Measurements from ENCODE around the gene GABRD. TPM values are rescaled to one million over a fixed set of nuclear protein-coding genes. Genes with fewer than 3 reads are reported as not detected.
"Not testable (repeated sequence)": the region's sequence is repeated elsewhere in the genome, so short reads cannot be mapped to it uniquely, and the experiment has no call there.

GABRD gene
- total RNA-seq, 1 donor from 2014 or later, result not detected

GRCh38 chr1:1973716-1974642 is 45.2 kb upstream of the GABRD start:
- H3K4me3 ChIP-seq (ENCODE audit: low read depth, low read length), result no peak overlapping the region
- DNase-seq (ENCODE audit: low read depth), result no peak
- TF ChIP-seq, protein P1, sequence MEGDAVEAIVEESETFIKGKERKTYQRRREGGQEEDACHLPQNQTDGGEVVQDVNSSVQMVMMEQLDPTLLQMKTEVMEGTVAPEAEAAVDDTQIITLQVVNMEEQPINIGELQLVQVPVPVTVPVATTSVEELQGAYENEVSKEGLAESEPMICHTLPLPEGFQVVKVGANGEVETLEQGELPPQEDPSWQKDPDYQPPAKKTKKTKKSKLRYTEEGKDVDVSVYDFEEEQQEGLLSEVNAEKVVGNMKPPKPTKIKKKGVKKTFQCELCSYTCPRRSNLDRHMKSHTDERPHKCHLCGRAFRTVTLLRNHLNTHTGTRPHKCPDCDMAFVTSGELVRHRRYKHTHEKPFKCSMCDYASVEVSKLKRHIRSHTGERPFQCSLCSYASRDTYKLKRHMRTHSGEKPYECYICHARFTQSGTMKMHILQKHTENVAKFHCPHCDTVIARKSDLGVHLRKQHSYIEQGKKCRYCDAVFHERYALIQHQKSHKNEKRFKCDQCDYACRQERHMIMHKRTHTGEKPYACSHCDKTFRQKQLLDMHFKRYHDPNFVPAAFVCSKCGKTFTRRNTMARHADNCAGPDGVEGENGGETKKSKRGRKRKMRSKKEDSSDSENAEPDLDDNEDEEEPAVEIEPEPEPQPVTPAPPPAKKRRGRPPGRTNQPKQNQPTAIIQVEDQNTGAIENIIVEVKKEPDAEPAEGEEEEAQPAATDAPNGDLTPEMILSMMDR (conservative IDR thresholded peaks at IDR 0.05; ENCODE audit: low read depth, low read length), result no peak

DNA sequence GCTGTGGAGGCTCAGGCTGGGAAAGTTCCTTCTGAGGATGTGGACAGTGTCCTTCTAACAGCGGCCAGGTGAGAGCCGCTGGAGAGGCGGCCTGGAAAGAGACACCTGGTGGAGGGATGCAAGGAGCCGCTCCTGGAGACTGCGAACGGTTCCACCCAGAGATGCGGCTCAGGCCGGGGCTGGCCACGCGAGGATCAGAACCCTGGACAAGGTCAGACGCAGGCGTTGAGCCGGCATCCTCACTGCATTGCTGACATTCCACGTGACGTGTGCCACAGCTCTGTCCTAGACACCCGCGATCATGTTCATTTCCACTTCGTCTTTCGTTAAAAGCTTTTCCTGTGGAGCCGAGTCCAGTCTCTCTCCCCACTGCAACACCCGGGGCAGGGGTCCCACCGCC is 44.3 kb upstream of the GABRD start:
- TF ChIP-seq, protein P1 (conservative IDR thresholded peaks at IDR 0.05; ENCODE audit: low read depth, low read length), result no peak
- no peak overlapping the region for H3K4me3 ChIP-seq (ENCODE audit: low read depth, low read length)
- DNase-seq (ENCODE audit: low read depth), result no peak

DNA sequence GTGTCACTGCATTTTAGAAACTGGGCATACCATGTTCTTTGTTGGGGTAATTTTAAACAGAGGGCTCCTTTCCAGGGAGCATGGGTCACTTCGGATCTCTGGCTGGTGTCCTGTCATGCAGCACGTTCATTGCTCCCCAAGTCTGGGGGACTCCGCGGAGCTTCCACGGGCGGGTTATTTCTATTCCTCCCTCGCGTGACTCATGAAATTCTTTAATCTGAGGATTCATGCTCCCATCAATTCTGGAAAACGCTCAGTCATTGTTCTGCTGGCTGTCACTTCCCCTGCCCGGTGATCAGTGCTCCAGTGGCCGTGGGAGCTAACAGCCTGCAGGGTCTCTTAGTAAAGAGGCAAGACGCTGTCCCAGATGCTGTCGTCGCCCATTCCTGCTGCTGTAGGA is 43.6 kb upstream of the GABRD start:
- DNase-seq (ENCODE audit: low read depth), result no peak
- TF ChIP-seq, protein P1 (conservative IDR thresholded peaks at IDR 0.05; ENCODE audit: low read depth, low read length), result no peak
- no peak overlapping the region for H3K4me3 ChIP-seq (ENCODE audit: low read depth, low read length)

DNA sequence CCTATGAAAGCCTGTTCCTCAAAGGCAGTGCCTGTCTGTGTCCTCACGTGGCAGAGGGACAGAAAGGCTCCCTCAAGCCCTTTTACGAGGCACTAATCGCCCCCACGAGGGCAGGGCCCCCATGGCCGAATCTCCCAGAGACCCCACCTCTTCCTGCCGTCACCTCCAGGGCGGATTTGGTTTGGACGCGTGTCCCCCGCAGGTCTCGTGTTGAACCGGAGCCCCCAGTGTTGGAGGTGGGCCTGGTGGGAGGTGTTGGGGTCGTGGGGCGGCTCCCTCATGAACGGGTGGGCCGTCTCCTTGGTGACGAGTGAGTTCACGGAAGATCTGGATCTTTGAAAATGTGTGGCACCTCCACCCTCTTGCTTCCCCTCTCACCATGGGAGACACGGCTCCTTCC is 43.1 kb upstream of the GABRD start:
- no peak overlapping the region for H3K4me3 ChIP-seq (ENCODE audit: low read depth, low read length)
- no peak for DNase-seq (ENCODE audit: low read depth)
- TF ChIP-seq, protein P1 (conservative IDR thresholded peaks at IDR 0.05; ENCODE audit: low read depth, low read length), result no peak

DNA sequence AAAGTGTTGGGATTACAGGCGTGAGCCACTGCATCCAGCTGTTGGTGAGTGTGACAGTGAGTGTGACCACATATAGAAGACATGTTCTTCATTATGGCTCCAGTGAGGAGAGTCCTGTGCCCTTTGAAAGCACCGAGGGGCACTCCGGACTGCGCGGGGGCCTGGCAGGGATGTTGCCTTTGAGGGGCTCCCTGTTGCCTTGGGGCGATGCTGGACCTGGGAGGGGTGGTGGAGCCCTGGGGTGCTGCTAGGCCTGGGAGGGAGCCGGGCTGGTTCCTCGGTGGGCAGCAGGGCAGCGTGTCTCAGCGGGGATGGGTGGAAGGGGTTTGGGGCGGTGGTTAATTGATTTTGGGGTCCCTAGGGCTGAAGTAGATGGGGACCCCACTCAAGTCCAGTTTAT is 41.0 kb upstream of the GABRD start:
- TF ChIP-seq, protein P1 (conservative IDR thresholded peaks at IDR 0.05; ENCODE audit: low read depth, low read length), result no peak
- H3K4me3 ChIP-seq (ENCODE audit: low read depth, low read length), result no peak overlapping the region
- DNase-seq (ENCODE audit: low read depth), result no peak

- not testable (repeated sequence) for H3K4me3 ChIP-seq (ENCODE audit: low read depth, low read length); DNase-seq (ENCODE audit: low read depth)
Measured at GRCh38 chr1:1978690-1979481, 40.3 kb upstream of the GABRD start.

DNA sequence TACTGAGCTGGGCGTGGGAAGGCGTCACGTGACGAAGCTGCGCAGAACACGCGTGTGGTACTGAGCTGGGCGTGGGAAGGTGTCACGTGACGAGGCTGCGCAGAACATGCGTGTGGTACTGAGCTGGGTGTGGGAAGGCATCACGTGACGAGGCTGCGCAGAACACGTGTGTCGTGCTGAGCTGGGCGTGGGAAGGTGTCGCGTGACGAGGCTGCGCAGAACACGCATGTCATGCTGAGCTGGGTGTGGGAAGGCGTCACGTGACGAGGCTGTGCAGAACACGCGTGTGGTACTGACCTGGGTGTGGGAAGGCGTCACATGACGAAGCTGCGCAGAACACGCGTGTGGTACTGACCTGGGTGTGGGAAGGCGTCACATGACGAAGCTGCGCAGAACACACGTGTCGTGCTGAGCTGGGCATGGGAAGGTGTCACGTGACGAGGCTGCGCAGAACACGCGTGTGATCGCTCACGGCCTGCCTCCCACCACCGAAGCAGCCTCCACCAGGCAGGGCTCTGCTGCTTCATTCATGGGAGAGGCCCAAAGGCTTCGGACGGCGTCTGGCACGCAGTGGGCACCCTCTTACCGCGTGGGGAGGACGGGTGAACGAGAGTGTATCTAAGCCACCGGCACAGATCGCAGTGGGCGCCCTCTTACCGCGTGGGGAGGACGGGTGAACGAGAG is 39.5 kb upstream of the GABRD start:
- no peak overlapping the region for H3K4me3 ChIP-seq (ENCODE audit: low read depth, low read length)
- TF ChIP-seq, protein P1 (conservative IDR thresholded peaks at IDR 0.05; ENCODE audit: low read depth, low read length), result no peak
- DNase-seq (ENCODE audit: low read depth), result no peak
